ENCODE data around the gene ATAD1. TPM values are rescaled to one million over a fixed set of nuclear protein-coding genes. Genes with fewer than 3 reads are reported as not detected.

The ATAD1 gene
- total and polyA plus RNA-seq, 2 of the 8 experiments (the other 6 are each of a cell fraction or from before 2014, with no cell fraction given) = 8.9 to 35.3 TPM

- H3K36me3 ChIP-seq (ENCODE audit: control insufficient read depth in 2 of 4, insufficient read depth in 4 of 4, low read length in 3 of 4) = peaks cover 0 to 16% (median 5%) of the 10 kb centered on the region in 4 experiments; a peak in 5 of 8 replicates
Measured at GRCh38 chr10:87764072-87764934, 53.7 kb downstream of the ATAD1 start.

More at GRCh38 chr10:87764072-87764934, 53.7 kb downstream of the ATAD1 start:
- Histone ChIP-seq H2BK5ac (ENCODE audit: low read depth, low read length) (no peak overlapping the region), H4K91ac (replicated peaks; ENCODE audit: insufficient read length, low read length) (no peak overlapping the region), H3K56ac (replicated peaks; ENCODE audit: insufficient read length, low read depth, low read length) (no peak overlapping the region), H2BK15ac (ENCODE audit: low read length) (no peak overlapping the region), H3K18ac (ENCODE audit: extremely low read depth, low read length) (no peak overlapping the region), H4K20me1 (replicated peaks in 1 of 2; ENCODE audit: control insufficient read depth in 1 of 2, insufficient read depth in 2 of 2, low read length in 2 of 2) (no peaks in the 10 kb centered on the region), H3K4ac (replicated peaks; ENCODE audit: insufficient read length, low read depth, low read length) (no peak overlapping the region), H3K23me2 (ENCODE audit: low read depth, low read length) (no peaks in the 10 kb centered on the region), H2BK20ac (ENCODE audit: low read length) (no peak overlapping the region), H2BK12ac (ENCODE audit: low read depth, low read length) (no peak overlapping the region), H3K27ac (ENCODE audit: low read depth, low read length) (no peak overlapping the region), H3K23ac (ENCODE audit: insufficient read length) (no peak overlapping the region), H4K8ac (ENCODE audit: extremely low read depth, insufficient read depth, low read length) (no peak overlapping the region), H2BK120ac (replicated peaks; ENCODE audit: low read depth, low read length) (no peak overlapping the region), H3K79me2 (ENCODE audit: control insufficient read depth in 1 of 2, insufficient read depth in 2 of 2, low read length in 2 of 2) (no peaks in the 10 kb centered on the region), H3K4me1 (replicated peaks in 1 of 4; ENCODE audit: control insufficient read depth in 3 of 4, insufficient read depth in 4 of 4, low read length in 3 of 4) (no peaks in the 10 kb centered on the region), H2AFZ (ENCODE audit: low read length) (no peak overlapping the region), H3K14ac (ENCODE audit: insufficient read length) (no peak overlapping the region), H3K9me3 (ENCODE audit: insufficient read depth in 2 of 2, low read depth in 1 of 2, low read length in 1 of 2) (no peaks in the 10 kb centered on the region), H3K4me3 (ENCODE audit: extremely low read depth in 1 of 4, insufficient read depth in 2 of 4, low read depth in 3 of 4, low read length in 4 of 4) (no peak overlapping the region), H3K9ac (replicated peaks in 1 of 4; ENCODE audit: extremely low read depth in 1 of 4, low read depth in 3 of 4, low read length in 3 of 4) (no peak overlapping the region), H3K27me3 (replicated peaks in 1 of 4; ENCODE audit: control insufficient read depth in 3 of 4, extremely low read depth in 1 of 4, insufficient read depth in 3 of 4, low read length in 3 of 4) (no peaks in the 10 kb centered on the region), H3K4me2 (ENCODE audit: insufficient read depth in 1 of 2, low read depth in 2 of 2, low read length in 2 of 2) (no peak overlapping the region), H4K5ac (ENCODE audit: insufficient read length, low read depth, low read length) (no peak overlapping the region), H3K79me1 (ENCODE audit: low read depth, low read length) (no peaks in the 10 kb centered on the region), H2AK5ac (ENCODE audit: low read depth, low read length) (no peak overlapping the region)
- ChIA-PET POLR2A (ENCODE audit: partially characterized antibody) (no interaction called here), CTCF (ENCODE audit: partially characterized antibody) (interaction anchor here (0.7 kb wide), 1 partner anchor 621 kb away, joined by 3 read pairs; no protein-coding TSS in a partner anchor)
- 82% methylated on average over 13 of the region's 13 CpGs; no CpG with 5 or more reads in 1 of the 2 experiments for WGBS, 2 experiments (ENCODE audit: extremely low coverage in 1 of 2, insufficient coverage in 1 of 2, insufficient read length in 1 of 2, insufficient replicate concordance in 2 of 2, low coverage in 1 of 2, low lambda C conversion rate in 2 of 2, missing lambda C conversion rate in 1 of 2)
- FAIRE-seq (no peak), DNase-seq (ENCODE audit: low read depth in 1 of 2, low spot score in 2 of 2) (no peak)
- no peak for TF ChIP-seq CTCF (IDR thresholded peaks at IDR 0.05; ENCODE audit: control extremely low read depth in 1 of 3, insufficient read depth in 1 of 3, low read depth in 1 of 3, low read length in 3 of 3)

Data from H1 (cell line).